Measurements from ENCODE around the gene SCUBE1.

GRCh38 chr22:43385770-43386641, 42.8 kb upstream of the SCUBE1 start:
- peak; percentile 55 for TF ChIP-seq EZH2 (IDR thresholded peaks at IDR 0.05; ENCODE audit: borderline replicate concordance, low read depth, low read length, severe bottlenecking)
- no peak for TF ChIP-seq MAX (IDR thresholded peaks at IDR 0.05; ENCODE audit: insufficient read depth, insufficient read length)
- peak; percentile 91 to 95 for TF ChIP-seq CTCF (IDR thresholded peaks at IDR 0.05; ENCODE audit: extremely low read depth in 1 of 2, insufficient read depth in 1 of 2, low read depth in 1 of 2, low read length in 2 of 2)
- TF ChIP-seq POLR2A (IDR thresholded peaks at IDR 0.05; ENCODE audit: low read depth, low read length), result no peak
- no peak for TF ChIP-seq MYC (IDR thresholded peaks at IDR 0.05; ENCODE audit: low read depth, low read length)
- TF ChIP-seq GATA2 (IDR thresholded peaks at IDR 0.05; ENCODE audit: insufficient read depth, insufficient read length, low read depth, low read length), result no peak

All from endothelial cell of umbilical vein (primary cell).